GM18909 (cell line): ENCODE measurements around the gene OR7A5.
"Not testable (repeated sequence)": the region's sequence is repeated elsewhere in the genome, so short reads cannot be mapped to it uniquely, and the experiment has no call there.

Source experiments
- ATAC-seq: cut with Tn5 transposase; IDR thresholded peaks from one replicate; pipeline ENCODE4 v1.9.1; 2021; ENCODE audit warnings: mild to moderate bottlenecking; ENCODE audit not compliant: unreplicated experiment, poor library complexity

The OR7A5 gene

GRCh38 chr19:14835011-14835410, at the start of gene OR7A5, which contains the start of gene OR7C1:
OR7A5 (minus strand) TSS chr19:14835185; CDS start chr19:14828241, 6,944 bp downstream.
OR7C1 (minus strand) TSS chr19:14835185; CDS start chr19:14800136, 35,049 bp downstream.
- ATAC-seq = no peak

- no peak for ATAC-seq
These were observed 36.7 kb upstream of the OR7A5 start for GRCh38 chr19:14871619-14872230.

GRCh38 chr19:14868497-14868896, 33.5 kb upstream of the OR7A5 start:
- no peak for ATAC-seq

GRCh38 chr19:14848822-14849221, 13.8 kb upstream of the OR7A5 start, which contains the start of gene OR7A10:
OR7A10 (minus strand) TSS chr19:14848922; CDS start chr19:14841877, 7,045 bp downstream.
- ATAC-seq = no peak

GRCh38 chr19:14843578-14843977, 8.6 kb upstream of the OR7A5 start:
- no peak for ATAC-seq

GRCh38 chr19:14843169-14843568, 8.2 kb upstream of the OR7A5 start:
- no peak for ATAC-seq

GRCh38 chr19:14840206-14840605, 5.2 kb upstream of the OR7A5 start:
- ATAC-seq = no peak

- no peak for ATAC-seq
These were observed 2.4 kb upstream of the OR7A5 start for GRCh38 chr19:14837391-14837790.

GRCh38 chr19:14830702-14831101, 4.3 kb downstream of the OR7A5 start:
- ATAC-seq = no peak

GRCh38 chr19:14826006-14826405, 9.0 kb downstream of the OR7A5 start:
- no peak for ATAC-seq

GRCh38 chr19:14821937-14822336, 13.0 kb downstream of the OR7A5 start:
- ATAC-seq = no peak

- ATAC-seq = no peak
These were observed 16.4 kb downstream of the OR7A5 start for GRCh38 chr19:14818588-14818987.

GRCh38 chr19:14817052-14817451, 17.9 kb downstream of the OR7A5 start:
- ATAC-seq = no peak

GRCh38 chr19:14814982-14815652, 19.9 kb downstream of the OR7A5 start:
- no peak for ATAC-seq

GRCh38 chr19:14809272-14810057, 25.5 kb downstream of the OR7A5 start:
- ATAC-seq = no peak

GRCh38 chr19:14804765-14805164, 30.2 kb downstream of the OR7A5 start:
- no peak for ATAC-seq

GRCh38 chr19:14798760-14799159, 36.2 kb downstream of the OR7A5 start:
- ATAC-seq = no peak

GRCh38 chr19:14796021-14796420, 39.0 kb downstream of the OR7A5 start:
- no peak for ATAC-seq

GRCh38 chr19:14795078-14795721, 39.8 kb downstream of the OR7A5 start:
- no peak for ATAC-seq

- not testable (repeated sequence) for ATAC-seq
These were observed 42.7 kb downstream of the OR7A5 start for GRCh38 chr19:14792250-14792649.

- no peak for ATAC-seq
These were observed 48.5 kb downstream of the OR7A5 start for GRCh38 chr19:14786421-14786851.
